Measurements from ENCODE around the gene RANBP17.
"Not testable (repeated sequence)": the region's sequence is repeated elsewhere in the genome, so short reads cannot be mapped to it uniquely, and the experiment has no call there.

The RANBP17 gene

DNA sequence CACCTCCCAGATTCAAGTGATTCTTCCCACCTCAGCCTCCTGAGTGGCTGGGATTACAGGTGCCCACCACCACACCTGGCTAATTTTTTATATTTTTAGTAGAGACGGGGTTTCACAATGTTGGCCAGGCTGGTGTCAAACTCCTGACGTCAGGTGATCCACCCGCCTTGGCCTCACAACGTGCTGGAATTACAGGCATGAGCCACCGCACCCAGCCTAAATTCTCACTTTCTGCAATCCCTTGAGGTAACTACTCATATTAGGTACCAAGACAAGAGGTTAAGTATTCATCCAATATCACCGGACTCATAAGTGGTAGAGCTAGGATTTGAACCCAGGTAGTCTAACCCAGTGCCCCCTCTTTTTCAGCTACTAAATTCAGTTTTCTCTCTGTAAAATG lies 436.1 kb downstream of the RANBP17 start:
- not testable (repeated sequence) for DNase-seq (ENCODE audit: low read depth)

DNA sequence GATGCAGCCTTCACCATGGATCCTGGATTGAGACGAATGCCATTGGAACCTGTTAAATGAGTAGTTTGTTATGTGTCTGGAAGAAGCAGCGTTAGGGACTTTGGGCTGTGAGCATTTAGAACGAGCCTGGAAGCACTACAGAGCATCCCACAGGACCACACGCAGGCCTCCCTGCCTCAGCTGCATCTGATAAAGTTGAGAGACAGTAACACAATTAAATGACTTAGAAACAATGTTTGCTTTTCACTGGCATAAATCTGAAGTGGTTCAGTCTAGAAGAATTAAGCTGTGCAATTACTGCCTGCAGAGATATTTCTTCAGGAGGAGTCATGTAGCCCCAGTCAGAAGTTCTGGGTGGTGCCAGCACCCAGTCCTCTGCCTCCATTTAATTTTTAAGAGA lies 437.4 kb downstream of the RANBP17 start:
- no peak for DNase-seq (ENCODE audit: low read depth)

DNA sequence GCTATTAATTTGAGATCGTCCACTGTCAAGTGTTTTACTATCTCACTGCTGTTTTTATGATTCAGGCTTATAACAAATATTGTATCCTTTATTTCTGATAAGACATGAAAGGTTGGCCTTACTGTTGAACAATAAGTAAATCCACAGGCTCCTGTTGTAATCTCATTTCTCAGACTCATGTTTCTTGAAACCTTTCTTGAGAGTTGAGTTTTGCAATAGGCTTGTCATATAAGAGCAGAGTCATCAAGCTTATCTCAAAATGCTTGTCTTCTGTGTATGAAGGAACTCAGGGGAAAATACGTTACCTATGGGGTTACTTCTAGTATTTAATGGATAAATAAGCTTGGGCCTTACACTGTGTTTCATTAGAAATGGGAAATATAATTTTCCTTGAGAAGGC lies 438.0 kb downstream of the RANBP17 start:
- peak; percentile 95 for DNase-seq (ENCODE audit: low read depth)

DNA sequence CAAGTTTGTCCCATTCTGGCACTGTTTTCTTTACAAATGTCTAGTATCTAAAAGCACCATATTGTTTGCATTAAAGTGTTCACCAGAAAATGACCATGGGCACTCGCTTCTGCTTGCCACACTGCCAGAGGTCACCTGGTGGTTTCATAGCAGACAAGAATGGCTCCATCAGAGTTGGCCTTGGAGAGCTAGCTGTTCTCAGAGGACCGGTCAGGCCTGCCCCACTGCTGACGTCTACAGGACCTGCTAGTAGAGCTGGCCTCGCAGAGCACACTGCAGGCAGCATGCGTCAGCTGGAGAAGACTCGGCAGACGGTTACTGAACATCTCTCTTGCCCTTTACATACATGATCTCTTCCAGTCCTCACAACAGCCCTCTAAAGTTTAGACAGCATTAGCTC lies 438.5 kb downstream of the RANBP17 start:
- DNase-seq (ENCODE audit: low read depth): no peak

DNA sequence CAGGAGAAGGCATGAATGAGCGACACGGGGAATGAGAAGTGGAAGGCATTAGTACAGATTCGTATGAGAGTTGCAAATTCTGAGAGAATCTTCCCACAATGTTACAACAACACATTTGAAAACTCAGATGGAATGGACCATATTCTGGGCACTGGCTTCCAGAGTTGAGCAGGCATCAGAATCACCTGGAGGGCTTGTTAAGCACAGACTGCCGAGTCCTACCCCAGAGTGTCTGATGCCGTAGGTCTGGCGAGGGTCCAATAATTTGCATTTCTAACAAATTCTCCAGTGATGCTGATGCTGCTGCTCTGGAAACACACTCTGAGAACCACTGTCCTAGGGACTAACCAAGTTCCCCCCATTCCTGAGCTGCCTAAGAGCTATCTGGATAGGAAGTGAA lies 444.3 kb downstream of the RANBP17 start:
- no peak for DNase-seq (ENCODE audit: low read depth)

DNA sequence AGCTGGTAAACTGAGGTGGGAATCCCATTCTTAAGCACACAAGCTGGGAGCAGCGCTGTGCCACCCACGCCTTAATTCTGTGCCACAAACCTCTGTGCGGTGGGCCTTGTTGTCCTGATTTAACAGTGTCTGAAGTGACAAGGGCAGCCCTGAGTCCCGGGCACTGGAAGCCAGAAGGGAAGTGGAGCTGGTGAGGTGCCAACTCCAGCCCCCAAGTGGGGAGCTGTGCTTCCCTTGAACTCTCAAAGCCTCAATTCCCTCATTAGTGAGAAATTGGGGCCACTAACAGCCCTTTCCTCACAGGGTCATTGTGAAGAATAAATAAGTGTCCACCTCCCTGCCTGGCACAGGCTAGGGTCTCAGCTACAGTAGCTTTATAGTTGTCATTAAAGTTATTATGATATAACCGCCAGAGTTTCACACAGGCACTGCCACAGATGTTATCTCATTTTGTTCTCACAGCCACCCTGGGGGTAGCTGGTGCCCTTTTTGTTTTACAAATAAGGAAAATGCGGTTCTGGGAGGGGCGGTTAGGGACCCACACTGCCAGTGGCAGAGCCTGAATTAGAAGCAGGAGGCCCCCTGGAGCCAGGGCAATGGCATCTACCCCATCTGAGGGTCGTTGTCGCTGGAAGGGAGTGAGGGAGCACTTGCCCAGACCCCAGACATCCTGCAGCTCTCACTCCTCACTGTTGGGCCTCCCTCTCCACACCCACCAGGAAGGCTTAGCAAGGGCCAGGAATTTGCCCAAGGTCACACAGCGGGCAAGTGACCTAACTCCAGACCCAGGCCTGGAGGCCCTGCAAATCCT lies 445.2 kb downstream of the RANBP17 start:
- DNase-seq (ENCODE audit: low read depth): no peak

DNA sequence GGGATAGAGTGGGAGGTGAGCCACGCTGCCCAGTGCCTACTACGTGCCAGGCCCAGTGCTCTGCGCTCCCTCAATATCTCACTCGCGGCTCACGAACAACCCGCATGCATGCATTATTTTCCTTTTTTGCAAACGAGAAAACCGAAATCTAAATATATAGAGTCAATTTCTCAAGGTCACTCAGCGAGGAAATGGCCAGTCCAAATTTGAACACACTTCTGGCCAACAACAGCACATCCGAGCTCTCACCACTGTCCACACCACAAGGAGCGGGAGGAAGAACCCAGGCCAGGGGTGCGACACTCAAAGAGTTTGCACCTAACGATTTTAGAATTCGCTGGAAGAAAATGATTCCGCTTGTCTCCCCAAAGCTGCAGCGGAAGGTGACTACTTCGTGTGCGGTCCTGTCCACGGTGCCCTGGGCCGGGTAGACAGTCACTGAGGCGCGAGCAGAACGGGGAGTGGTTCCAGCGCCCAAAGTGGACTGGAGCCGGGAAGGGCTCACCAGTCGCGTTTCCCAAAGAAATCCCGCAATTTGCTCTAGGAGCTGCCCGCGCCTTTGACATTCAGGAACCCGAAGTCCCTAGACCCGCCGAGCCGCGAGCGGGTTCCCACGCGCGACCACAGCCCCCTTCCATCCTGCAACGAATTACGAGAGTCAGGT lies 446.1 kb downstream of the RANBP17 start:
- no peak for DNase-seq (ENCODE audit: low read depth)

DNA sequence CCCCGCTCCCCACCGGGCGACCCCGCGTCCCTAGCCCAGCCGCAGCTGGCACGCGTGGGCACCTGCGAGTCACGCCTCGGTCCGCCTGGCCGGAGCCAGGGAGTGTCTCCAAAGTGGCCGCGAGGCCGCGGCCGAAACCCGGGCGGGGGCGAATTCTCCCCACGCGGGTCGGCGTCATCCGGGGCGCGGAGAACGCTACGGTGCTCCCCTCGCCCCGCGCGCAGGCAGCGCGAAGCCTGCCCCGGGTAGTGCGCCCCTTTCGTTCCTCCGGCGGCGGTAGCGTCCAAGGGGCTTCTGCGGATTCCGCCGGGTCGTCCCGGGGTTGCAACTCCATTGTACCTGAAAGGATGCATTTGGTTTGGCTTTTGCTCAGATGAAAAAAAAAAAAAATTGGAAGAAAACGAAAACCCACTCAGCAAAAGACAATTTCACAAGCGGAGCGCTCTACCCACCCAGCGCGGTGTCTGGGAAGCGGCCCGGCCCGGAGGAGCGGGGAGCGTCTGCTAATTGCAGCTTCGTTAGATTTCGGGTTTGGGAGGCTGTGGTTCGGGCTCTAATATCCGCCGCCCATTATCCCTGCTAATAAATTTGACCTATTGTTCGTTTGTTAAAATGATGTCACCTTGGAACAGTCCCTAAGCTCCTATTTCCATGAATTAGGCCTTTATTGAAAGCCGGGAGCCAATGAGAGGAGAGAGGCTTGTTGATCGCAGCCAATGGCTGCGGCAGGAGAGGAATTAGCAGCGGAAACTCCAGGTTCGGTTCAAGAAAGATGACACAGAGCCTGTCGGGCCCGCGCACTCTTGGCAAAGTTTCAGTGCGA lies 446.8 kb downstream of the RANBP17 start, which contains the start of gene TLX3:
TSS of gene TLX3 (plus strand) at position 796 of the 823 bp plus-strand sequence. CDS start 118 bp downstream, outside the sequence.
- no peak for DNase-seq (ENCODE audit: low read depth)

DNA sequence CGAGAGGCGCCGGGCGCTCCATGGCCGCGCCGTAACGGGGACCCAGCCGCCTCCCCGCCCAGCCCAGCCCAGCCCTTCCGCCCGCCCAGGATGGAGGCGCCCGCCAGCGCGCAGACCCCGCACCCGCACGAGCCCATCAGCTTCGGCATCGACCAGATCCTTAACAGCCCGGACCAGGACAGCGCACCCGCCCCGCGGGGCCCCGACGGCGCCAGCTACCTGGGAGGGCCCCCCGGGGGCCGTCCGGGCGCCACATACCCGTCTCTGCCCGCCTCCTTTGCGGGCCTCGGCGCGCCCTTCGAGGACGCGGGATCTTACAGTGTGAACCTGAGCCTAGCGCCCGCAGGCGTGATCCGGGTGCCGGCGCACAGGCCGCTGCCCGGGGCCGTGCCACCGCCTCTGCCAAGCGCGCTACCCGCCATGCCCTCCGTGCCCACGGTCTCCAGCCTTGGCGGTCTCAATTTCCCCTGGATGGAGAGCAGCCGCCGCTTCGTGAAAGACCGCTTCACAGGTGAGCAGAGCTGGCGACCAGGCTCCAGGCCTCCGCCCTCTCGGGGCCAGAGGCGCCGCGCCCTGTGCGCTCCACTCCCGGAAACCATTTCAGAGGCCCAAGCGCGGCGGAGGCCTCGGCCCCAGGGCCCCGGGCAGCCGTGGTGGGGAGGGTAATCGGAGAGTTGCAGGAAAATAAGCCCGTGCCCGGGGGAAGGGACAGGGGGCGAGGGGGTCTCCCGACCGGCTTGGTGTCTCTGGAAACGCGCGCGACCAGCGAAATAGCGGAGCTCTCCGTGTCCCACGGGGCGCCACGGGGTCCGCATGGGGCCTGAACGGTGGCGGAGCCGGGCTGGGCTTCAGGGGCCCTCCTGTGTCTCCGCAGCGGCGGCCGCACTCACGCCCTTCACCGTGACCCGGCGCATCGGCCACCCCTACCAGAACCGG lies 447.7 kb downstream of the RANBP17 start:
- DNase-seq (ENCODE audit: low read depth): no peak

DNA sequence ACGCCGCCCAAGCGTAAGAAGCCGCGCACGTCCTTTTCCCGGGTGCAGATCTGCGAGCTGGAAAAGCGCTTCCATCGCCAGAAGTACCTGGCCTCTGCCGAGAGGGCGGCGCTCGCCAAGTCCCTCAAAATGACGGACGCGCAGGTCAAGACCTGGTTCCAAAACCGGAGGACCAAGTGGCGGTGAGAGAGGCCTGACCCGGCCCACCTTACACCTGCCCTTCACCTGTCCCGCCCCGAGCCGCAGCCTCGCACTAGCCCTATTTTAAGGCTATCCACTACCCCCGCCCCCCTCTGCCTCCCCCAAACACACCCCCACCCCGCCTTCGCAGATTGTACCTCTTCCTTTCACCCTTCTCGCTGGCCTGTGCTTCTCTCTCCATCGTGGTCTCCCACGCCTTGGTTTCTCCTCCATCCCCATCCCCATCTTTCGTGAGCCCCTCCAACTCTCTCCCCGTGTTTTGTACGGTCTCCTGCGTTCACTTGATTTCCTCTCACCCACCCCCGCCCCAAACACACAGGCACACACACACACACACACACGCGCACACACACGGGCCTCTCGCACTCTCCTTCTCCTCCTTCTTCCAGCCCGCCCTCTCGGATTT lies 448.5 kb downstream of the RANBP17 start:
- DNase-seq (ENCODE audit: low read depth): no peak

DNA sequence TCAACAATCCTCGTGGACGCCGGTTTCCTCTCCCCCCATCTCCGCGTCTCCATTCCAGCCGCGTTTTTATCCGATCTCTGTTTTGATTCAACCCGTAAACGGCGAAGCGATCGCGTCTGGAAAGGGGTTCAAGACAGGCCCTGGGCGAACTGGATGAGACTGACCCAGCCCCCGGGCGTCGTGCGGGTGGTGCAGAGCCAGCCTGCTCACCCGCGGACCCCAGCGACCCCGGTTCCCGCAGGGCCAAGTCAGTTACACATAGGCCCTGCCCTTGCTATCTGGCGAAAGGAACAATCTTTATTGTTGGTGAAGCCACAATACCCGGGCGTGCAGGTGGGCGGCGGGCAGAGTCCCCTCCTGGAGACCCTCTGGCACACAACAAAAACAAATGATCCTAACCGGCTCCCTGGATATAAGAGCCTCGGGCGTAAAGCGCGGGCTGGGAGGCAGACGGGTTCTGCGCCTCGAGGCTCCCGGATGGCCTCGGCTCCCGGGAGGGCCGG lies 449.1 kb downstream of the RANBP17 start:
- DNase-seq (ENCODE audit: low read depth): no peak

DNA sequence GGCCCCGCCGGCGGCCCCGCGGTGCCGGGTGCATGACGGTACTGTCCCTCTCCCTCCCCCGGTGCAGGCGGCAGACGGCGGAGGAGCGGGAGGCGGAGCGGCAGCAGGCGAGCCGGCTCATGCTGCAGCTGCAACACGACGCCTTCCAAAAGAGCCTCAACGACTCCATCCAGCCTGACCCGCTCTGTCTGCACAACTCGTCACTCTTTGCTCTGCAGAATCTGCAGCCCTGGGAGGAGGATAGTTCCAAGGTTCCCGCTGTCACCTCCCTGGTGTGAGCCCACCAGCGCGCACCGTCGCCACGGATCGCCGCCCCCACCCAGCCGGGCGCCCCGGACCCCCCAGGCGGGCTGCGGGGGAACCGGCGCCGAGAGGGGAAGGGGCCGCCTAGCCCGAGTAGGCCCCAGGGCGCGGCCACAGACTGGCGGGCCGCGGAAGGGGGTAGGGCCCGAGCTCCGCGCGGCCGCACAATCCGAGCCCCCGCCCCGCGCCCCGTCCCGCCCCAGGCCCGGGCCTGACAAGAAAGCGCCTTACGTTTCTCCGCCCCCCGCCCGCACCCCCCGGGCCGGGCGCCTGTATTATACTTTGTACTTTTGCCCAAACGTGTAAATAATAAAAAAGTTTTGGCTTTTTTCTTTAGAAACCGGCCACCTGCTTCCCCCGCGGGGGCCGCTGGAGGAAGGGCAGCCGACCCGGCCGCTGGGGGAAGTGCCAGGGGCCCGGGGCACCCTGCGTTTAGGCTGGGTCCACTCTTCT lies 449.7 kb downstream of the RANBP17 start:
- no peak for DNase-seq (ENCODE audit: low read depth)

DNA sequence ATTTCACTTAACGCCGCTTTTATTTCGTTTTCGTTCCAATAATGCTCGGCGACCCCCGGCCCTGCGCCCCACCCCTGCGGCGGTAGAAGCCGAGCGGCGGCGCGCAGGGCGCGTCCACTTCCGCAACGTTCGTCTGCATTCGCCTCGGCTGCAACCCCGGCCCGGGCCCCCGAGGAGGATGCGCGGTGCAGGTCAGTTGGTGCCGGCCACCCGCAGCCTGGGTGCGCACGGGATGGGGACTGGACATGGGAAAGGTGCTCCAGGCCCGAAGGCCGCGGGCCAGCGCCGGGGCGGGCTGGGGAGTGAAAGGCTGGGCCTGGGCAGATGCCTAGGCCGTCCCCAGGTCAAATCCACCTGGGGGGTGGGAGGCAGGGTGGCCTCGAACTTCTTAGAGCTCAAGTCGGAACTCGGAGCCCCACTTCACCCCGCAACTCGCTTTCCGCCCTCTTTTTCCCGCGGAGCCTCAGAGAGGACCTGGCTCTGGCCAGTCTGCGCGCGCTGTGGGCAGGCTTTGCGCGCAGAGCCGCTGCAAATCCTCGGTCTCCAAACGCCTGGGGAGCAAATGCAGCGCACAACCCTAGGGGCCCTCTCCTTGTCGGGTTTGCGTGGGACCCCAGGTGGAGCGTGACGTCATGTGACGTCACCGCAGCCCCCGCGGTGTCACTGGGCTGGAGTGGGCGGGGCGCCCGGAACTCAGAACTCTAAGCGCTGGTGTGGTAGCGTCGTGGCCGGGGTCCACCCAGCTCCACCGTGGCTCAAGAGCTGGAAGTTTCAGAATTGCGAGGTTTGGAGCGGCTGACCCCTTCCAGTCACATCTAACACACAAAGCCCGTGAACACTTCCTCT lies 450.5 kb downstream of the RANBP17 start:
- no peak for DNase-seq (ENCODE audit: low read depth)

DNA sequence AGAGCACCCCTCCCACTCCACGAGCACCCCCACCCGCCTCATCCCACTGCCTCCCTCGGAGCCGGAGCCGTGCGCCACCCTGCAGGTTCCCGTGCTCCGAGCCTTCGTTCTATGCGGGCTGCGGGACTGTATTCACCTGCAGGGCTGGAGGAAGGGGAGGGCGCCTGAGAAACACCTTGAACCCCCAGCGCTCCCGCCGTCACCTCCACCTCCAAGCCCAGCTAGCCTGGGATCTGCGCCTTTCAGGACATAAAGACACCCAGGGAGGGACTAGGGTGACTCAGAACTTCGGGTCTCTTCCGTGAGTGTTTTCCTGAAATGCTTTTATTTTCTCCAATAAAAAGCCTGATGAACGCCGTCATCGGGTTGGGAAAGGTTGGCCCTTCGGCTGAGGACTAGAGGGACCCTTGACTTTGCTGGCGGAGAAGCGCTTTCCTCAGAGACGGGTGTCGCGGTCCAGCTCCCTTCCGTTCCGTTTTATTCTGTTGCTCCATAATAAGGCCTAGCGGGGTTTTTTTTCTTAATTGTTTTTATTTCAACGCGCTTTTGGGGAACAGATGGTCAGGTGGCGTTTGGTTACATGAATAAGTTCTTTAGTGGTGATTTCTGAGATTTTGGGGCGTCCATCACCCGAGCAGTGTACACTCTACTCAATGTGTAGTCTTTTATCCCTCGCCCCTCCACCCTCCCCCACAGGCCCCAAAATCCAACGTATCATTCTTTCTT lies 451.8 kb downstream of the RANBP17 start:
- no peak for DNase-seq (ENCODE audit: low read depth)

DNA sequence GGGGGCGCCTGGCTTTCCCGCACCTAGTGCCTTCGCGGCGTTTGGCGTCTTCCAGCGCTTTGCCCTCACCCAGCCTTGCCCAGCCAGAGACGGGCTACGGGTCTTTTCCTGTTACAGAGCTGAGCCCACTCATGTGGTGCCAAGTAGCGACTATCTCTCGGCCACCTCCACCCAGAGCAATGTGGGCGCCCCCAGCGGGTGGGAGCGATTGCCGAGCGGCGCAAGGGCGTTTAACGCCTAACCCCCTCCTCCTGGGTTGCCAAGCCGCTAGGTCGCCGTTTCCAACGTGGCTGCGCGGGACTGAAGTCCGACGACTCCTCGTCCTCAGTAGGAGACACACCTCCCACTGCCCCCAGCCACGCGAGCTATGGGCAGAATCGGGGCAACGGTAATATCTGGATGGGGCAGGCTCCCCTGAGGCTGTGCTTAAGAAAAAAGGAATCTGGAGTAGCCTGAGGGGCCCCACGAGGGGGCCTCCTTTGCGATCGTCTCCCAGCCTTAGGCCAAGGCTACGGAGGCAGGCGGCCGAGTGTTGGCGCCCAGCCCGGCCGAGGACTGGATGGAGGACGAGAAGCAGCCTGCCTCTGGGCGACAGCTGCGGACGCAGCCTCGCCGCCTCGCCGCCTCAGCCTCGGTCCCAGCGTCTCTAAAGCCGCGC lies 453.0 kb downstream of the RANBP17 start:
- DNase-seq (ENCODE audit: low read depth): no peak

DNA sequence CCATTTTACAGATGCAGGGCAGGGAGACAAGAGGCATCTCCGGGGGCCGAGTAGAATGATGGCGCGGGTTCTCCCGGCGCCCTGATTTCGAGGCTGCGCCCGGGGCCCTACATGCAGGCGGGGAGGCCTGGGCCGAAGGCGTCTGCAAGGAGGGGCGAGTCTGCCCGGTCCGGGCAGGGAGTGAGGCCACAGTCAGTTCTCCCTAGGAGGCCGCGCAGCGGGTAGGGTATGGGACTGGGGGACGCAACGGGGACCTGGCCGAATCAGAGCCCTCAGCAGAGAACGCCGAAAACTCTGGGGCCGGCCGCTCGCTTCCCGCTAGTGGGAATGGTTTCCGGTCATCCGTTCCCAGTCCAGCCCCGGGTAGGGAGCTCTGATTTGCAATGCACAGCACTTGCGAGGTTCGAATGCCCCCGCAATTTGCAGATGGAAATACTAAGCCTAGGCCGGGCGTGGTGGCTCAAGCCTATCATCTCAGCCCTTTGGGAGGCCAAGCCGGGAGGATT lies 453.6 kb downstream of the RANBP17 start:
- DNase-seq (ENCODE audit: low read depth): no peak

DNA sequence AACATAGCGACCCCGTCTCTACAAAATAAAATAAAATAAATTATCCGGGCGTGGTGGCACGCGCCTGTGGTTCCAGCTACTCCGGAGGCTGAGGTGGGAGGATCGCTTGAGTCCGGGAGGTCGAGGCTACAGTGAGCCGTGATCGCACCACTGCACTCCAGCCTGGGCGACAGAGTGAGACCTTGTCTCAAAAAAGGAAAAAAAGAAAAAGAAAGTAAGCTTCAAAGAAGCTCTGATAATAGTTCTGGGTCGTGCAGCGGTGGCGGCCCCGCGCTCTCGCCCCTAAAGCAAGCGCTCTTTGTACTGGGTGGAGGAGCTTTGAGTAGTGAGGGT lies 454.1 kb downstream of the RANBP17 start:
- no peak for DNase-seq (ENCODE audit: low read depth)
